ENCODE results near the gene GPR155. TPM values are rescaled to one million over a fixed set of nuclear protein-coding genes. Genes with fewer than 3 reads are reported as not detected.

Gene GPR155
- total RNA-seq, 1 donor from 2014 or later = 1.7 TPM

GRCh38 chr2:174510583-174511189 lies 23.9 kb upstream of the GPR155 start:
- no peak overlapping the region for H3K4me3 ChIP-seq (ENCODE audit: low read depth, low read length)
- no peak for DNase-seq (ENCODE audit: low read depth)
- TF ChIP-seq CTCF (conservative IDR thresholded peaks at IDR 0.05; ENCODE audit: low read depth, low read length) = no peak

GRCh38 chr2:174503161-174503809 lies 16.5 kb upstream of the GPR155 start:
- no peak for TF ChIP-seq CTCF (conservative IDR thresholded peaks at IDR 0.05; ENCODE audit: low read depth, low read length)
- DNase-seq (ENCODE audit: low read depth) = no peak
- H3K4me3 ChIP-seq (ENCODE audit: low read depth, low read length) = no peak overlapping the region

GRCh38 chr2:174499371-174499770 lies 12.5 kb upstream of the GPR155 start:
- TF ChIP-seq CTCF (conservative IDR thresholded peaks at IDR 0.05; ENCODE audit: low read depth, low read length) = no peak
- H3K4me3 ChIP-seq (ENCODE audit: low read depth, low read length) = no peak overlapping the region

GRCh38 chr2:174495365-174496012 lies 8.7 kb upstream of the GPR155 start:
- no peak for DNase-seq (ENCODE audit: low read depth)
- TF ChIP-seq CTCF (conservative IDR thresholded peaks at IDR 0.05; ENCODE audit: low read depth, low read length) = no peak
- H3K4me3 ChIP-seq (ENCODE audit: low read depth, low read length) = no peak overlapping the region

More at GRCh38 chr2:174499371-174499770, 12.5 kb upstream of the GPR155 start:
- no peak for DNase-seq (ENCODE audit: low read depth)

- no peak for DNase-seq (ENCODE audit: low read depth)
- TF ChIP-seq CTCF (conservative IDR thresholded peaks at IDR 0.05; ENCODE audit: low read depth, low read length) = no peak
- no peak overlapping the region for H3K4me3 ChIP-seq (ENCODE audit: low read depth, low read length)
Measured at GRCh38 chr2:174493549-174494331, 6.9 kb upstream of the GPR155 start.

- DNase-seq (ENCODE audit: low read depth) = no peak
- no peak for TF ChIP-seq CTCF (conservative IDR thresholded peaks at IDR 0.05; ENCODE audit: low read depth, low read length)
- H3K4me3 ChIP-seq (ENCODE audit: low read depth, low read length) = no peak overlapping the region
Measured at GRCh38 chr2:174492963-174493431, 6.2 kb upstream of the GPR155 start.

Measured in epithelial cell of proximal tubule (primary cell).